Muscle layer of colon (tissue), 2 donors: Measurements from ENCODE around the gene BZW2.

Experiments
- H3K27ac ChIP-seq: one replicate; pipeline ENCODE4 v1.7.0; 2013; ENCODE audit warnings: low read depth, mild to moderate bottlenecking, low read length, moderate library complexity
- H3K27me3 ChIP-seq, 2 donors: one replicate each; pipeline ENCODE4 v1.7.0; 2013; ENCODE audit warnings: low read length in 2 of 2, mild to moderate bottlenecking in 2 of 2; ENCODE audit not compliant: insufficient read depth in 2 of 2, control insufficient read depth in 1 of 2
- H3K36me3 ChIP-seq: one replicate; pipeline ENCODE4 v1.7.0; 2013; ENCODE audit warnings: mild to moderate bottlenecking, low read length; ENCODE audit not compliant: insufficient read depth
- H3K4me1 ChIP-seq: one replicate; pipeline ENCODE4 v1.7.0; 2013; ENCODE audit warnings: mild to moderate bottlenecking, low read length; ENCODE audit not compliant: insufficient read depth
- H3K4me3 ChIP-seq, 2 donors: one replicate each; pipeline ENCODE4 v1.7.0; 2013; ENCODE audit warnings: low read length in 2 of 2, low read depth in 1 of 2, mild to moderate bottlenecking in 1 of 2, moderate library complexity in 1 of 2
- H3K9ac ChIP-seq: one replicate; pipeline ENCODE4 v1.7.0; 2013; ENCODE audit warnings: low read length
- H3K9me3 ChIP-seq: one replicate; pipeline ENCODE4 v1.7.0; 2013; ENCODE audit warnings: mild to moderate bottlenecking, low read length
- donor health status: abdominal sarcoma.
- donor health status: Adenocarcinoma of cecum.

Gene BZW2

DNA sequence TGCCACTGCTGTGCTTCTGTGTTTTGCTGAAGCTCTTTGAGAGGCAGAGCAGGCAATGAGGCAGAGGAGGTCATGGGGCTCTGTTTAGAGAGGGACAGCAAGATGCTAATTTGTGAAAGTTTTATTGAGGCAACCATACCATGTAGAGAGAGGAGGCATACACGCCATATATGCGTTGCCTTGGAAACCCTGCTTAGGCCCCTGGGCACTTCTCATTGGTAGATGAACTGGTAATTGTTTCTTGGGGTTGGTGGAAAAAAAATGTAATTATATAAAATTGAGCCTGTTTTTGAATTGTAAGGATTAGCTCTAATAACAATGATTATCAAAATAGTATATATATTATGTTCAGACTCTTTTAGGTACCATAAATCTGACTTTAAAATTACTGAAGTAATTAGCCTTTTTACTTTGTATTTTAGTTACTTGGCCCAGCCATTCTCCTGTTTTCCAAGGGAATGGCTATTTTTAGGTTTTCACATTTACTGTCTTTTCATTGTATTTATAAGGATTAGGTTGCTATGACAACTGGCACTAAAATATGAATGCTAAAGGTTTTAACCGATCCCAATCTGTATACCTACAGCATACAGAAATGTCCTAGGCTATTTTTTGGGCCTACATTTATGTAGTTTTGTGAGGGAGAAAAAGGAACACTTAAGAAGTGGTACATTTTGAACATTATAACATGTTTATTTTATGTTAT lies 52.4 kb downstream of the BZW2 start:
- H3K9ac ChIP-seq = no peak overlapping the region

DNA sequence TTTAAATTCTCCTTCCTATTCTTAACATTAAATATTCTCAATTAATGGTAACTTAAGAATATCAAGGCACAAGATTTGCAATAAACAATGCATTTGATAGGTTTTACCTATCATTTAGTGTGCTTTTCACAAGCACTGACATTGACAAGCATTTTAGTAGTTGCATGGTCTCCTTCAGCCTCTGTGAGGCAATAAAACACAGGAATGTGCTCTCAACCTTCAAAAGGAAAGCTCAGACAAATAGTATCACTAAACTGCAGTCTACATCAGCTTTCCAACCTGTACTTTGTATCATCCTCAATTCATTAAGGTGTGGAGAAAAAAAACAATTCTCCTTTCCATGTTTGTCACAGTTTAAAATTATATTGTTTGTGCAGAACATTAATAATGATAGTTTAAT lies 56.5 kb downstream of the BZW2 start:
- no peaks in the 10 kb centered on the region for H3K4me1 ChIP-seq
- no peak overlapping the region for H3K9ac ChIP-seq
- H3K9me3 ChIP-seq = no peaks in the 10 kb centered on the region
- no peak overlapping the region for H3K4me3 ChIP-seq
- H3K27me3 ChIP-seq = no peaks in the 10 kb centered on the region
- peaks cover 24% of the 10 kb centered on the region for H3K36me3 ChIP-seq
- no peak overlapping the region for H3K27ac ChIP-seq

More for the DNA sequence above, 52.4 kb downstream of the BZW2 start:
- H3K27ac ChIP-seq = no peak overlapping the region
- H3K9me3 ChIP-seq = no peaks in the 10 kb centered on the region
- peaks cover 42% of the 10 kb centered on the region for H3K36me3 ChIP-seq
- H3K4me1 ChIP-seq = no peaks in the 10 kb centered on the region
- H3K27me3 ChIP-seq = no peaks in the 10 kb centered on the region
- no peak overlapping the region for H3K4me3 ChIP-seq

DNA sequence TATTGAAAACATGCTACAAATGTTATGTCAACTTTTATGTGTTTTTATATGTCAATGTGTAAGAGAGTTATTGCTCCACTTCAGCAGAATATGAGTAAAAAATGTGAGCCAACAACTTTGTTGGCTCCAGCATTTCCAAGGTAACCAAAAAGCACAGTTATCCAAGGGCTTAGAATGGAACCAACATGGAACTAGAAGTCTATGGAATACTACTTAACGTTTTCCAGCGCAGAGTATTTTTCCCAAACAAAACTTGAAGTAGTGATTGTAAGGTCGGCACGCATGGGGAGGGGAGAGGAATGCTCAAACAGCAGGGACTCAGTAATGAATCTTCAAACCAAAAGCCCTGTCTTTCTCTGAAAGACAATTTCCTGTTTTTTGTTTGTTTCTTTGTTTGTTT lies 62.5 kb downstream of the BZW2 start:
- Histone ChIP-seq H3K4me3 (no peak overlapping the region), H3K36me3 (no peaks in the 10 kb centered on the region), H3K4me1 (no peaks in the 10 kb centered on the region), H3K27me3 (no peaks in the 10 kb centered on the region), H3K27ac (no peak overlapping the region), H3K9ac (no peak overlapping the region), H3K9me3 (no peaks in the 10 kb centered on the region)

GRCh38 chr7:16708980-16709379 lies 63.0 kb downstream of the BZW2 start:
- H3K4me3 ChIP-seq = no peak overlapping the region
- H3K9ac ChIP-seq = no peak overlapping the region
- no peaks in the 10 kb centered on the region for H3K27me3 ChIP-seq
- no peaks in the 10 kb centered on the region for H3K36me3 ChIP-seq
- no peaks in the 10 kb centered on the region for H3K9me3 ChIP-seq
- H3K27ac ChIP-seq = no peak overlapping the region
- no peaks in the 10 kb centered on the region for H3K4me1 ChIP-seq

DNA sequence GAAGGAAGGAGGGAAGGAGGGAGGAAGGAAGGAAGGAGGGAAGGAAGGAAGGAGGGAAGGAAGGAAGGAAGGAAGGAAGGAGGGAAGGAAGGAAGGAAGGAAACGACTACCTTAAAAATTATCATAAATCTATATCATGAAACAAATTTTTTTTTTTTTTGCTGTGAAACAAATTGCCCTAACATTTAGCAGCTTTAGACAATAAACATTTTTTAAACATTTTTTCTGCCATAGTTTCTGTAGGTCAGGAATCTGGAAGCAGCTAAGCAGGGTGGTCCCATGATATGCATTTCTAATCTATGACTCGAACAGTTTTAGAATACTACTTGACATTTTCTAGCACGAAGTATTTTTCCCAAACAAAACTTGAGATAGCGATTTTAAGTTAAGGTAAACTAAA lies 64.7 kb downstream of the BZW2 start:
- no peak overlapping the region for H3K9ac ChIP-seq
- H3K4me1 ChIP-seq = no peaks in the 10 kb centered on the region
- H3K27me3 ChIP-seq = no peaks in the 10 kb centered on the region
- H3K36me3 ChIP-seq = no peaks in the 10 kb centered on the region
- no peaks in the 10 kb centered on the region for H3K9me3 ChIP-seq
- no peak overlapping the region for H3K4me3 ChIP-seq
- H3K27ac ChIP-seq = no peak overlapping the region

GRCh38 chr7:16711730-16712129 lies 65.7 kb downstream of the BZW2 start:
- no peak overlapping the region for H3K4me3 ChIP-seq
- H3K27ac ChIP-seq = no peak overlapping the region

GRCh38 chr7:16712916-16713315 lies 66.9 kb downstream of the BZW2 start:
- Histone ChIP-seq H3K36me3 (no peaks in the 10 kb centered on the region), H3K27me3 (no peaks in the 10 kb centered on the region), H3K27ac (no peak overlapping the region), H3K4me3 (no peak overlapping the region), H3K9me3 (no peaks in the 10 kb centered on the region), H3K9ac (no peak overlapping the region), H3K4me1 (no peaks in the 10 kb centered on the region)

More at GRCh38 chr7:16711730-16712129, 65.7 kb downstream of the BZW2 start:
- no peaks in the 10 kb centered on the region for H3K36me3 ChIP-seq
- H3K27me3 ChIP-seq = no peaks in the 10 kb centered on the region
- no peaks in the 10 kb centered on the region for H3K9me3 ChIP-seq
- H3K4me1 ChIP-seq = no peaks in the 10 kb centered on the region
- no peak overlapping the region for H3K9ac ChIP-seq

GRCh38 chr7:16715928-16716327 lies 69.9 kb downstream of the BZW2 start:
- Histone ChIP-seq H3K9me3 (no peaks in the 10 kb centered on the region), H3K27ac (no peak overlapping the region), H3K4me1 (no peaks in the 10 kb centered on the region), H3K4me3 (no peak overlapping the region), H3K36me3 (no peaks in the 10 kb centered on the region), H3K9ac (no peak overlapping the region), H3K27me3 (no peaks in the 10 kb centered on the region)

DNA sequence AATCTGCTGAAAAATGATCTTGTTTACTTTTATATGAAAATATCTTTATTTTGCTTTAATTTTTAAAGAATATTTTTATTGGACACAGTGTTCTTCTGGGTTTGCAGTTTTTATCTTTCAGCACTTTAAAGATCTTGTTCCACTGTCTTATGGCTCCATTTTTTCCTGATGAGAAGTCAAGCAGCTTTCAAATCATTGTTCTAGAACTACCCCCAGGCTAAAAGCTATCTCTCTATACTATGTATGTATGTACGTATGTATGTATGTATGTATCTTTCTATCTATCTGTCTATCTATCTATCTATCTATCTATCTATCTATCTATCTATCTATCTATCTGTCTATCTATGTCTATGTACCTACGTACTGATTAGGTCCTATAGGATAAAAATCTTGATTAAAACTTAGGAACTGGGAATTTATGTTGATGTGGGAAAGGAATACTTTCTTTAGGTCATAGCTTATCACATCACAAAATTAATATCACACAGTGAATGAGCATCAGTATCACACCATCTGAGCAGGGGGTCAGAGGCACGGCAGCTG lies 72.2 kb downstream of the BZW2 start:
- H3K4me3 ChIP-seq = no peak overlapping the region
- no peaks in the 10 kb centered on the region for H3K4me1 ChIP-seq
- no peak overlapping the region for H3K27ac ChIP-seq
- H3K36me3 ChIP-seq = no peaks in the 10 kb centered on the region
- no peaks in the 10 kb centered on the region for H3K27me3 ChIP-seq
- no peaks in the 10 kb centered on the region for H3K9me3 ChIP-seq
- no peak overlapping the region for H3K9ac ChIP-seq

DNA sequence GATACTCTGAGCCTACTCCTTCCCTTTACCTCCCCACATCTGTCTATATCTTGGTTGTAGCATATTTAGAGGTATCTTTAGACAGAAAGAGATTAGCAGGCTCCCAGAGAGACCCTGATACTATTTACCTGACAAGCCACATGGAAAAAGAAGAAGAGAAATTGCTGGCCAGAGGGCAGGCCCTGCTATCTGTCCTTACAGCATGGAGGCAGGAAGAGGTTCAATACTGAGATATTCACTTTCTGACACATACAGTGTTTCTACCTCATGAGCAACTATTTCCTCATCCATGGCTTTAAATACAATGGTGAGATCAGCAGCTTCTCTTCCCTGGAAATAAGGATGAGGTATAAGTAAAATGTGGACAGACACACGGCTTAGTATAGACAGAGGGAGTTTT lies 73.7 kb downstream of the BZW2 start:
- no peaks in the 10 kb centered on the region for H3K9me3 ChIP-seq
- no peak overlapping the region for H3K9ac ChIP-seq
- H3K4me3 ChIP-seq = no peak overlapping the region
- H3K36me3 ChIP-seq = no peaks in the 10 kb centered on the region
- no peaks in the 10 kb centered on the region for H3K4me1 ChIP-seq
- H3K27ac ChIP-seq = no peak overlapping the region
- no peaks in the 10 kb centered on the region for H3K27me3 ChIP-seq

- Histone ChIP-seq H3K9me3 (no peaks in the 10 kb centered on the region), H3K4me3 (no peak overlapping the region), H3K27ac (no peak overlapping the region), H3K9ac (no peak overlapping the region), H3K36me3 (no peaks in the 10 kb centered on the region), H3K4me1 (no peaks in the 10 kb centered on the region), H3K27me3 (no peaks in the 10 kb centered on the region)
Observed at GRCh38 chr7:16721541-16721940, 75.6 kb downstream of the BZW2 start.

- H3K9ac ChIP-seq = no peak overlapping the region
- H3K36me3 ChIP-seq = no peaks in the 10 kb centered on the region
- no peak overlapping the region for H3K4me3 ChIP-seq
- H3K27me3 ChIP-seq = no peaks in the 10 kb centered on the region
- no peak overlapping the region for H3K27ac ChIP-seq
- H3K9me3 ChIP-seq = no peaks in the 10 kb centered on the region
- no peaks in the 10 kb centered on the region for H3K4me1 ChIP-seq
Observed at GRCh38 chr7:16724344-16724743, 78.4 kb downstream of the BZW2 start.
